SK-N-MC (cell line): ENCODE measurements around the gene LRP1B.

Experiments used
- FOXP2 ChIP-seq: optimal IDR thresholded peaks from 2 replicates; pipeline ENCODE3; 2011; ENCODE audit warnings: mild to moderate bottlenecking, moderate library complexity; ENCODE audit not compliant: insufficient read depth; ENCODE audit errors: extremely low read length, control extremely low read depth
- POLR2AphosphoS5 ChIP-seq: IDR thresholded peaks from 2 replicates; pipeline ENCODE4 v1.6.1; 2012; ENCODE audit warnings: mild to moderate bottlenecking, low read depth, low read length, borderline replicate concordance

- TF ChIP-seq FOXP2, result no peak
- TF ChIP-seq POLR2AphosphoS5, result no peak
These were observed 243.5 kb downstream of the LRP1B start for GRCh38 chr2:141887363-141887762.
